PC-3 (cell line): Measurements from ENCODE around the gene SH3RF3.

Experiments
- EZH2 ChIP-seq: fragments of 300-600 bp; sonication (generic); IDR thresholded peaks from one replicate; pipeline ENCODE4 v1.6.1; 2017; ENCODE audit warnings: antibody characterized with exemption, mild to moderate bottlenecking, low read length; ENCODE audit not compliant: unreplicated experiment
- EZH2phosphoT487 ChIP-seq: fragments of 300-600 bp; sonication (generic); IDR thresholded peaks from 2 replicates; pipeline ENCODE4 v1.6.1; 2018; ENCODE audit warnings: mild to moderate bottlenecking, antibody characterized with exemption, low read length, borderline replicate concordance
- TF ChIP-seq, protein P1 (sequence below): fragments of 300-600 bp; sonication (generic); conservative IDR thresholded peaks from 2 replicates; pipeline ENCODE4 v1.5.1; 2017; ENCODE audit warnings: antibody characterized with exemption, low read depth, mild to moderate bottlenecking, low read length

DNA sequence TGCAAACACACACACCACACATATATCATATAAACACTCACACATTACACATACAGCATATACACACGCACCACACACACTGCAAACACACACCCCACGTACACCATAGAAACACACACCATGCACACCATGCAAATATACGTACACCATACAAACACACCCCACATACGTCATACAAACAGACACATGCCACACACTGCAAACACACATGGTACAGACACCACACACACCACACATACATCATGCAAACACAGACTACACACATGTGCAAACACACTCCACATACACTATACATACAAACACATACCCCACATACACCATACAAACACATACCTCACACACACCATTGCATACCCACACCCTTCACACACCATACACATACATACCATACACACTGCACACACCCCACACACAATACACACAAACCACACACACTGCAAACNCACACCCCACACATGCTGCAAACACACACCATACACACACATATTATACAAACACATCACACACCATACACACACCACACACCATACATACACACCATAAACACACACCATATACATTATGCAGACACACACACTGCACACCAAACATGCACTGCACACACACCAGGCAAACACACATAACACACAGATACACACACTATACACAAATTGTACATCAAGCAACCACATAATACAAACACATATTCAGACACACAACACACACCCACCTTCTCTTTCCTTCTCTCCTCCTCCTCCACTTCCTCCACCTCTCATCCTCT lies 364.4 kb downstream of the SH3RF3 start:
- TF ChIP-seq EZH2phosphoT487 (no peak), EZH2 (no peak)
- TF ChIP-seq, protein P1, sequence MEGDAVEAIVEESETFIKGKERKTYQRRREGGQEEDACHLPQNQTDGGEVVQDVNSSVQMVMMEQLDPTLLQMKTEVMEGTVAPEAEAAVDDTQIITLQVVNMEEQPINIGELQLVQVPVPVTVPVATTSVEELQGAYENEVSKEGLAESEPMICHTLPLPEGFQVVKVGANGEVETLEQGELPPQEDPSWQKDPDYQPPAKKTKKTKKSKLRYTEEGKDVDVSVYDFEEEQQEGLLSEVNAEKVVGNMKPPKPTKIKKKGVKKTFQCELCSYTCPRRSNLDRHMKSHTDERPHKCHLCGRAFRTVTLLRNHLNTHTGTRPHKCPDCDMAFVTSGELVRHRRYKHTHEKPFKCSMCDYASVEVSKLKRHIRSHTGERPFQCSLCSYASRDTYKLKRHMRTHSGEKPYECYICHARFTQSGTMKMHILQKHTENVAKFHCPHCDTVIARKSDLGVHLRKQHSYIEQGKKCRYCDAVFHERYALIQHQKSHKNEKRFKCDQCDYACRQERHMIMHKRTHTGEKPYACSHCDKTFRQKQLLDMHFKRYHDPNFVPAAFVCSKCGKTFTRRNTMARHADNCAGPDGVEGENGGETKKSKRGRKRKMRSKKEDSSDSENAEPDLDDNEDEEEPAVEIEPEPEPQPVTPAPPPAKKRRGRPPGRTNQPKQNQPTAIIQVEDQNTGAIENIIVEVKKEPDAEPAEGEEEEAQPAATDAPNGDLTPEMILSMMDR: no peak
